ENCODE data around the gene FXYD5.

DNA sequence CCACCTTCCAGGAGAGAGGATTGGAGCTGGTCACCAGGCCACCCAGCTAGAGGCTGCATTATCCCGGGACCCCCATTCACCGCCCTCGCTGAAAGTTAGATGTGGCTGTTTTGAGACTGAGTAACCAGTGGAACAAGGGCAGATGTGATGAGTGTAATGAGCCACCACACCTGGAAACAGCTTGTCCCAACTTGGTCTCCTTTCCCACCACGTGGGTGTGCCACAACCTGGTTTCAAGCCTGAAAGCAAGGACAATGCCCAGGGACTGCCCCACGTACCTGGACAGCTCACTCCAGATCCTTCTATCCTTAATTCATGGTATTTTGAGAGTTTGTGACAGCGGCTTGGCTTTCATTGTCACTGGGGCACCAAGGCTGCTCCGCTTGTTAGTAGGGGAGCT, 26.7 kb upstream of the FXYD5 start:
- TF ChIP-seq, protein P1, sequence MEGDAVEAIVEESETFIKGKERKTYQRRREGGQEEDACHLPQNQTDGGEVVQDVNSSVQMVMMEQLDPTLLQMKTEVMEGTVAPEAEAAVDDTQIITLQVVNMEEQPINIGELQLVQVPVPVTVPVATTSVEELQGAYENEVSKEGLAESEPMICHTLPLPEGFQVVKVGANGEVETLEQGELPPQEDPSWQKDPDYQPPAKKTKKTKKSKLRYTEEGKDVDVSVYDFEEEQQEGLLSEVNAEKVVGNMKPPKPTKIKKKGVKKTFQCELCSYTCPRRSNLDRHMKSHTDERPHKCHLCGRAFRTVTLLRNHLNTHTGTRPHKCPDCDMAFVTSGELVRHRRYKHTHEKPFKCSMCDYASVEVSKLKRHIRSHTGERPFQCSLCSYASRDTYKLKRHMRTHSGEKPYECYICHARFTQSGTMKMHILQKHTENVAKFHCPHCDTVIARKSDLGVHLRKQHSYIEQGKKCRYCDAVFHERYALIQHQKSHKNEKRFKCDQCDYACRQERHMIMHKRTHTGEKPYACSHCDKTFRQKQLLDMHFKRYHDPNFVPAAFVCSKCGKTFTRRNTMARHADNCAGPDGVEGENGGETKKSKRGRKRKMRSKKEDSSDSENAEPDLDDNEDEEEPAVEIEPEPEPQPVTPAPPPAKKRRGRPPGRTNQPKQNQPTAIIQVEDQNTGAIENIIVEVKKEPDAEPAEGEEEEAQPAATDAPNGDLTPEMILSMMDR (IDR thresholded peaks at IDR 0.05; ENCODE audit: low read length) = no peak
- TF ChIP-seq EZH2 (IDR thresholded peaks at IDR 0.05; ENCODE audit: borderline replicate concordance, low read length) = no peak

Measured in OCI-LY1 (cell line).